T-cell (primary cell): Measurements from ENCODE around the gene SRRM4. TPM values are rescaled to one million over a fixed set of nuclear protein-coding genes. Genes with fewer than 3 reads are reported as not detected.

Source experiments
- ATAC-seq, 4 experiments: fragments of 200-7000 bp in 3 of 4; fragments of 150-1000 bp in 1 of 4; cut with Tn5 transposase; replicated peaks in 1 of 4; 1 replicate in 3 of 4; 2 replicates in 1 of 4; pipeline ENCODE4 v1.10.0; 2021; ENCODE audit warnings: moderate library complexity in 3 of 4, mild to moderate bottlenecking in 2 of 4, moderate number of reproducible peaks in 1 of 4
- CTCF ChIA-PET, 2 donors: fragments of 300-600 bp; sonication (Branson Sonifier 250); formaldehyde crosslinking; loops; one replicate each; lab custom pipeline; 2022; ENCODE audit warnings: antibody characterized with exemption in 2 of 2; lab: Charles Lee
- POLR2A ChIA-PET, 2 donors: fragments of 300-600 bp; sonication (Branson Sonifier 250); formaldehyde crosslinking; loops; one replicate each; lab custom pipeline; 2022; ENCODE audit warnings: antibody characterized with exemption in 2 of 2; lab: Charles Lee
- DNase-seq, 35 experiments: peaks; one replicate each; pipeline versions ENCODE4 v3.0.0 to v3.0.0-alpha.2; 2013 to 2023
- H3K27ac ChIP-seq: one replicate; pipeline ENCODE4 v1.5.1; 2013; ENCODE audit warnings: low read length
- H3K27me3 ChIP-seq, 2 experiments: replicated peaks in 1 of 2; 1 replicate in 1 of 2; 2 replicates in 1 of 2; pipeline versions ENCODE4 v1.6.1 to v1.7.0; 2013; ENCODE audit warnings: low read length in 1 of 2, mixed read lengths in 1 of 2; ENCODE audit not compliant: control insufficient read depth in 2 of 2, insufficient read depth in 2 of 2; ENCODE audit errors: extremely low read depth in 1 of 2
- H3K36me3 ChIP-seq, 2 donors: 1 replicate in 1 of 2; 2 replicates in 1 of 2; pipeline versions ENCODE4 v1.6.1 to v1.7.0; 2013; ENCODE audit warnings: low read length in 1 of 2; ENCODE audit not compliant: control insufficient read depth in 2 of 2, insufficient read depth in 1 of 2; ENCODE audit errors: extremely low read depth in 1 of 2
- H3K4me1 ChIP-seq, 2 experiments: 1 replicate in 1 of 2; 2 replicates in 1 of 2; pipeline versions ENCODE4 v1.6.1 to v1.7.0; 2013; ENCODE audit warnings: low read length in 2 of 2, mixed read lengths in 1 of 2; ENCODE audit not compliant: insufficient read depth in 2 of 2, control insufficient read depth in 1 of 2; ENCODE audit errors: extremely low read depth in 1 of 2
- H3K4me3 ChIP-seq, 2 donors: 1 replicate in 1 of 2; 2 replicates in 1 of 2; pipeline versions ENCODE4 v1.5.1 to v1.7.0; 2013; ENCODE audit warnings: mild to moderate bottlenecking in 2 of 2, low read length in 1 of 2, moderate library complexity in 1 of 2; ENCODE audit not compliant: control insufficient read depth in 1 of 2; ENCODE audit errors: extremely low read depth in 1 of 2
- H3K9me3 ChIP-seq: 2 replicates; pipeline ENCODE4 v1.7.0; 2013
- H3K27ac Mint-ChIP-seq, 2 donors: one replicate each; pipeline ENCODE4 v1.8.0; 2020 to 2021; ENCODE audit warnings: mild to moderate bottlenecking in 2 of 2, mixed read lengths in 2 of 2
- H3K27me3 Mint-ChIP-seq, 2 donors: one replicate each; pipeline ENCODE4 v1.8.0; 2021 to 2022; ENCODE audit warnings: mixed read lengths in 2 of 2
- H3K36me3 Mint-ChIP-seq: one replicate; pipeline ENCODE4 v1.8.0; 2021; ENCODE audit warnings: mixed read lengths
- H3K4me1 Mint-ChIP-seq, 3 donors: one replicate each; pipeline ENCODE4 v1.8.0; 2020 to 2022; ENCODE audit warnings: mixed read lengths in 3 of 3, mild to moderate bottlenecking in 1 of 3
- H3K4me3 Mint-ChIP-seq, 3 donors: one replicate each; pipeline ENCODE4 v1.8.0; 2020 to 2022; ENCODE audit warnings: mild to moderate bottlenecking in 3 of 3, mixed read lengths in 3 of 3, moderate library complexity in 3 of 3
- H3K9me3 Mint-ChIP-seq, 3 donors: one replicate each; pipeline ENCODE4 v1.8.0; 2020 to 2022; ENCODE audit warnings: mixed read lengths in 3 of 3
- WGBS: methylation state at CpG from one replicate; pipeline ENCODE4 v1.1.5; 2013; ENCODE audit warnings: missing lambda C conversion rate; ENCODE audit not compliant: insufficient coverage; 5-methylcytosine and 5-hydroxymethylcytosine counted together
- total RNA-seq, 35 experiments: library from RNA in 6 of 35; stranded (reverse) in 6 of 35; fragments of 120-200 nt in 1 of 35; gene quantifications; one replicate each; pipeline versions ENCODE4 v1.2.1 to v1.2.4 and lab custom pipeline; 2013 to 2026

SRRM4 gene
- total RNA-seq, 5 donors from 2014 or later (not counting 1 experiment from before 2014, with no cell fraction given): not detected

GRCh38 chr12:119171291-119171690 is 189.9 kb downstream of the SRRM4 start:
- DNase-seq: no peak
- Histone ChIP-seq H3K27ac (no peak overlapping the region), H3K9me3 (no peaks in the 10 kb centered on the region), H3K4me3 (no peak overlapping the region), H3K36me3 (no peaks in the 10 kb centered on the region), H3K4me1 (no peaks in the 10 kb centered on the region), H3K27me3 (peaks cover 0 to 14% of the 10 kb centered on the region in 2 experiments)
- 83% methylated on average over 4 of the region's 5 CpGs for WGBS
- no peak overlapping the region for H3K4me3 Mint-ChIP-seq
- no peaks in the 10 kb centered on the region for H3K4me1 Mint-ChIP-seq
- ChIA-PET CTCF (no interaction called here), POLR2A (no interaction called here)
- H3K9me3 Mint-ChIP-seq: peaks cover 3 to 13% (median 5%) of the 10 kb centered on the region in 3 donors
- peaks cover 3 to 6% of the 10 kb centered on the region in 2 donors for H3K27me3 Mint-ChIP-seq
- H3K27ac Mint-ChIP-seq: no peak overlapping the region
- no peak for ATAC-seq
- no peaks in the 10 kb centered on the region for H3K36me3 Mint-ChIP-seq

GRCh38 chr12:119171691-119172425 is 190.5 kb downstream of the SRRM4 start:
- ChIA-PET CTCF (no interaction called here), POLR2A (no interaction called here)
- H3K27ac Mint-ChIP-seq: no peak overlapping the region
- H3K36me3 ChIP-seq: no peaks in the 10 kb centered on the region
- ATAC-seq (no peak), DNase-seq (no peak)
- no peak overlapping the region for H3K27ac ChIP-seq
- H3K4me3 ChIP-seq: no peak overlapping the region
- H3K4me3 Mint-ChIP-seq: no peak overlapping the region
- 76% methylated on average over 11 of the region's 15 CpGs for WGBS
- H3K4me1 Mint-ChIP-seq: no peaks in the 10 kb centered on the region
- H3K9me3 Mint-ChIP-seq: peaks cover 3 to 11% (median 5%) of the 10 kb centered on the region in 3 donors
- H3K36me3 Mint-ChIP-seq: no peaks in the 10 kb centered on the region
- peaks cover 0 to 17% of the 10 kb centered on the region in 2 experiments for H3K27me3 ChIP-seq
- no peaks in the 10 kb centered on the region for H3K4me1 ChIP-seq
- H3K27me3 Mint-ChIP-seq: peaks cover 5 to 8% of the 10 kb centered on the region in 2 donors
- no peaks in the 10 kb centered on the region for H3K9me3 ChIP-seq

DNA sequence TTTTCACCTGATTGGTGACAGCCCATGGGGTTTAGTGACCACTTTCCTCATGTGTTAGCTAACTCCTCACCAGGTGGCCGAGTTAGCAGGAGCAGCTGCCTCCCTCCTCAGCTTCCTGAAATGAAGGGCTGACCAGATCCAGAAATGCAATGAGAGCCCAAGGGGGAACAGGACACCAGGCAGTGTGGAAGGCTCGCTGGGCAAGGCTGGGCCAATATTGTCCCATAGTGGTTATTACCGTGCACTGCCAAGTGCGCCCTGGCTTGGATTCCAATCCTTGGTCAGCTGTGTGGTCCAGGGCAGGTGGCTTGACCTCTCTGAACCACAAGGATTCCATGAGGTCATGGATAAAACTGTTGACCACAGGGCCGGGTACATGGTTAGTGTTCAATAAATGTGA is 193.7 kb downstream of the SRRM4 start:
- WGBS: 64% methylated on average over 4 of the region's 5 CpGs
- H3K27ac ChIP-seq: no peak overlapping the region
- CTCF ChIA-PET: interaction anchor here in 1 of 2 donors (0.6 kb wide), 1 partner anchor 68 kb away, joined by 3 read pairs; no protein-coding TSS in a partner anchor
- H3K4me3 Mint-ChIP-seq: no peak overlapping the region
- peaks cover 2 to 31% of the 10 kb centered on the region in 2 experiments for H3K27me3 ChIP-seq
- H3K36me3 ChIP-seq: no peaks in the 10 kb centered on the region
- no peaks in the 10 kb centered on the region for H3K4me1 ChIP-seq
- no peak overlapping the region for H3K27ac Mint-ChIP-seq
- H3K36me3 Mint-ChIP-seq: no peaks in the 10 kb centered on the region
- POLR2A ChIA-PET: no interaction called here
- H3K27me3 Mint-ChIP-seq: peaks cover 9 to 16% of the 10 kb centered on the region in 2 donors
- H3K4me3 ChIP-seq: no peak overlapping the region
- DNase-seq (no peak), ATAC-seq (no peak)
- H3K9me3 ChIP-seq: no peaks in the 10 kb centered on the region
- H3K9me3 Mint-ChIP-seq: peaks cover 3 to 5% (median 4%) of the 10 kb centered on the region in 3 donors
- no peaks in the 10 kb centered on the region for H3K4me1 Mint-ChIP-seq

- Histone ChIP-seq H3K27me3 (peaks cover 2 to 31% of the 10 kb centered on the region in 2 experiments), H3K4me3 (no peak overlapping the region), H3K9me3 (no peaks in the 10 kb centered on the region), H3K4me1 (no peaks in the 10 kb centered on the region), H3K27ac (no peak overlapping the region), H3K36me3 (no peaks in the 10 kb centered on the region)
- Mint-ChIP-seq H3K27me3 (peaks cover 9 to 16% of the 10 kb centered on the region in 2 donors), H3K9me3 (peaks cover 0 to 5% (median 0%) of the 10 kb centered on the region in 3 donors), H3K36me3 (no peaks in the 10 kb centered on the region), H3K27ac (no peak overlapping the region), H3K4me1 (no peaks in the 10 kb centered on the region), H3K4me3 (no peak overlapping the region)
- ChIA-PET POLR2A (no interaction called here), CTCF (interaction anchor here in 1 of 2 donors (0.9 kb wide), 1 partner anchor 8 kb away, joined by 3 read pairs; no protein-coding TSS in a partner anchor)
- ATAC-seq (no peak), DNase-seq (no peak)
- 56% methylated on average over 11 of the region's 21 CpGs for WGBS
Observed at GRCh38 chr12:119176267-119177055, 195.1 kb downstream of the SRRM4 start.

- H3K4me3 ChIP-seq: no peak overlapping the region
- peaks cover 9 to 16% of the 10 kb centered on the region in 2 donors for H3K27me3 Mint-ChIP-seq
- no peak overlapping the region for H3K27ac ChIP-seq
- POLR2A ChIA-PET: no interaction called here
- H3K36me3 ChIP-seq: no peaks in the 10 kb centered on the region
- DNase-seq: no peak
- H3K27ac Mint-ChIP-seq: no peak overlapping the region
- no peaks in the 10 kb centered on the region for H3K9me3 ChIP-seq
- CTCF ChIA-PET: no interaction called here
- H3K27me3 ChIP-seq: peaks cover 2 to 31% of the 10 kb centered on the region in 2 experiments
- no peak for ATAC-seq
- no peaks in the 10 kb centered on the region for H3K4me1 ChIP-seq
- peaks cover 0 to 5% (median 0%) of the 10 kb centered on the region in 3 donors for H3K9me3 Mint-ChIP-seq
- 100% methylated on average over 4 of the region's 4 CpGs for WGBS
- H3K4me3 Mint-ChIP-seq: no peak overlapping the region
- H3K36me3 Mint-ChIP-seq: no peaks in the 10 kb centered on the region
- no peaks in the 10 kb centered on the region for H3K4me1 Mint-ChIP-seq
Observed at GRCh38 chr12:119177056-119177325, 195.7 kb downstream of the SRRM4 start.

GRCh38 chr12:119177724-119178380 is 196.5 kb downstream of the SRRM4 start:
- Mint-ChIP-seq H3K4me1 (no peaks in the 10 kb centered on the region), H3K36me3 (no peaks in the 10 kb centered on the region), H3K27me3 (peaks cover 9 to 16% of the 10 kb centered on the region in 2 donors), H3K9me3 (no peaks in the 10 kb centered on the region), H3K27ac (no peak overlapping the region), H3K4me3 (no peak overlapping the region)
- 92% methylated on average over 13 of the region's 15 CpGs for WGBS
- DNase-seq: no peak
- CTCF ChIA-PET: no interaction called here
- peaks cover 2 to 30% of the 10 kb centered on the region in 2 experiments for H3K27me3 ChIP-seq
- no peaks in the 10 kb centered on the region for H3K4me1 ChIP-seq
- H3K36me3 ChIP-seq: no peaks in the 10 kb centered on the region
- H3K4me3 ChIP-seq: no peak overlapping the region
- no peak for ATAC-seq
- no peaks in the 10 kb centered on the region for H3K9me3 ChIP-seq
- H3K27ac ChIP-seq: no peak overlapping the region
- POLR2A ChIA-PET: no interaction called here
